Measurements from ENCODE around the gene NBEAL2.

NBEAL2 gene

GRCh38 chr3:47042231-47042791 is 62.8 kb downstream of the NBEAL2 start:
- Histone ChIP-seq H3K27me3 (ENCODE audit: insufficient read depth, low read length) (no peaks in the 10 kb centered on the region), H3K27ac (ENCODE audit: low read depth, low read length) (no peak overlapping the region), H3K9me3 (ENCODE audit: insufficient read depth, low read depth, low read length) (no peaks in the 10 kb centered on the region), H3K9ac (ENCODE audit: low read depth, low read length) (no peak overlapping the region), H3K36me3 (ENCODE audit: insufficient read depth, low read length) (peaks cover 77% of the 10 kb centered on the region), H3K4me1 (ENCODE audit: insufficient read depth, low read length) (no peaks in the 10 kb centered on the region), H3K4me3 (ENCODE audit: low read length) (no peak overlapping the region)
- 99% methylated on average over 3 of the region's 5 CpGs for WGBS

DNA sequence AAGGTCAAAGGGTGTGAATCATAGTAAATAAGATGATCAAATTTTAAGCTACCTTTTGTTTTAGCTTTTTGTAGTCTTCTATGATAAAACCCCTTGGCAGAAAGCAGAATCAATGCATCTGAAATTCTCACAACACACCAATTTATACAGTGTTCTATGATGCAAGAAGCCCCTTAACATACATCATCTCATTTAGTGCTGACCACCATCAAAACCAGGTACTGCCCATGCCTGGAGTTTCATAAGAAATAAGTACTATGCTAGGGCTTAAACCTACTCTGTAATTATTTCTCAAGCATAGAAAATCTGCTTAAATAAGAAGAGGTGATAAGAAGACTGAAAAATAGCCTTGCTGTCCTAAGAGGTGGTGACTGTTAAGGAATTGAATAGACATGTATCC is 67.6 kb downstream of the NBEAL2 start:
- H3K36me3 ChIP-seq (ENCODE audit: insufficient read depth, low read length), result peaks cover 49% of the 10 kb centered on the region
- H3K4me1 ChIP-seq (ENCODE audit: insufficient read depth, low read length), result no peaks in the 10 kb centered on the region
- no peaks in the 10 kb centered on the region for H3K9me3 ChIP-seq (ENCODE audit: insufficient read depth, low read depth, low read length)
- H3K9ac ChIP-seq (ENCODE audit: low read depth, low read length), result no peak overlapping the region; the same call in 1 of the 2 replicates
- H3K4me3 ChIP-seq (ENCODE audit: low read length), result no peak overlapping the region
- H3K27ac ChIP-seq (ENCODE audit: low read depth, low read length), result no peak overlapping the region
- no peaks in the 10 kb centered on the region for H3K27me3 ChIP-seq (ENCODE audit: insufficient read depth, low read length)

GRCh38 chr3:47047673-47048072 is 68.2 kb downstream of the NBEAL2 start:
- Histone ChIP-seq H3K4me3 (ENCODE audit: low read length) (no peak overlapping the region), H3K27me3 (ENCODE audit: insufficient read depth, low read length) (no peaks in the 10 kb centered on the region), H3K9ac (ENCODE audit: low read depth, low read length) (no peak overlapping the region), H3K9me3 (ENCODE audit: insufficient read depth, low read depth, low read length) (no peaks in the 10 kb centered on the region), H3K36me3 (ENCODE audit: insufficient read depth, low read length) (peaks cover 44% of the 10 kb centered on the region), H3K27ac (ENCODE audit: low read depth, low read length) (no peak overlapping the region), H3K4me1 (ENCODE audit: insufficient read depth, low read length) (no peaks in the 10 kb centered on the region)

DNA sequence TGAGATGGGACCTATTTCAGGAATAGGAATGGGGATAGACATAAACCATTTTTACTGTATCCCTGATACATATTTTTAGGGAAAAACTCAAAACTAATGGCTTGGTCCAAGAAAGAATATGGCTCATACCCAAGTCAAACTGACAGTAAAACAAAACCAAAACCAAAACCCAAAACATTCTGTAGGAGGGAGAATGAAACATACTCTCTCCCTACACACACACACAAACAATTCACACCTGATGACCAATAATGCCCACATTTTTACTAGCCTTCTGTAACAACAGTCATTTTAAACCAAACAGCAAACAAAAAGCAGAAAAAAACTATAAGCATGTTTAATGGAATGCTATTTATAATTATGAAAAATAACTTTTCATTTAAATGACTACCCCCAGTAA is 74.9 kb downstream of the NBEAL2 start:
- Histone ChIP-seq H3K36me3 (ENCODE audit: insufficient read depth, low read length) (peaks cover 57% of the 10 kb centered on the region), H3K27ac (ENCODE audit: low read depth, low read length) (no peak overlapping the region), H3K9me3 (ENCODE audit: insufficient read depth, low read depth, low read length) (no peaks in the 10 kb centered on the region), H3K27me3 (ENCODE audit: insufficient read depth, low read length) (no peaks in the 10 kb centered on the region), H3K4me1 (ENCODE audit: insufficient read depth, low read length) (no peaks in the 10 kb centered on the region), H3K4me3 (ENCODE audit: low read length) (no peak overlapping the region), H3K9ac (ENCODE audit: low read depth, low read length) (no peak overlapping the region)

GRCh38 chr3:47056705-47057104 is 77.2 kb downstream of the NBEAL2 start:
- H3K9me3 ChIP-seq (ENCODE audit: insufficient read depth, low read depth, low read length), result no peaks in the 10 kb centered on the region
- H3K4me1 ChIP-seq (ENCODE audit: insufficient read depth, low read length), result no peaks in the 10 kb centered on the region
- no peak overlapping the region for H3K4me3 ChIP-seq (ENCODE audit: low read length)
- H3K9ac ChIP-seq (ENCODE audit: low read depth, low read length), result no peak overlapping the region
- H3K27ac ChIP-seq (ENCODE audit: low read depth, low read length), result no peak overlapping the region
- H3K27me3 ChIP-seq (ENCODE audit: insufficient read depth, low read length), result no peaks in the 10 kb centered on the region
- peaks cover 69% of the 10 kb centered on the region for H3K36me3 ChIP-seq (ENCODE audit: insufficient read depth, low read length)
- WGBS, result 96% methylated on average over 3 of the region's 3 CpGs

DNA sequence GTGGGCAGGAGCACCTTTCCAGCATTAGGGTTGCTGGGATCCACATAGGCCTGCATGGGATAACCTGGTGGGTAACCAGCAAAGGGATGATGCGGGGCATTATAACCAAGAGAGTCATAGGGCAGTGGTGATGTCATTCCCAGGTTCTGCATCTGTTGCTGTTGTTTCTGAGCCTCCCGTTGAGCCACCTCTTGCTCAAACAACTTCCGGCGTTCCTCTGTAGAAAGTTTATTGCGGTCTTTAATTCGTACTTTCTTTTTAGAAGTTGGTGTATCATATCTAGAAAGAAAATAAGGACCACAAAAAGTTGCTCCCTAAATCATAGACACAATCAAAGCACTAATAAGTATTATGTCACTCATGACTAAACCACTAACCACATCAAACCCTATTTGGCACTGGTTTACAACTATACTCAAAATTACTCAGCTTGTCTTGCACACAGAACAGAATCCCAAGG is 77.8 kb downstream of the NBEAL2 start:
- Histone ChIP-seq H3K4me1 (ENCODE audit: insufficient read depth, low read length) (no peaks in the 10 kb centered on the region), H3K9me3 (ENCODE audit: insufficient read depth, low read depth, low read length) (no peaks in the 10 kb centered on the region), H3K27me3 (ENCODE audit: insufficient read depth, low read length) (no peaks in the 10 kb centered on the region), H3K9ac (ENCODE audit: low read depth, low read length) (no peak overlapping the region), H3K27ac (ENCODE audit: low read depth, low read length) (no peak overlapping the region), H3K4me3 (ENCODE audit: low read length) (no peak overlapping the region), H3K36me3 (ENCODE audit: insufficient read depth, low read length) (peaks cover 69% of the 10 kb centered on the region)
- 98% methylated on average over 6 of the region's 6 CpGs for WGBS

Measured in HUES64 (cell line).